DND-41 (cell line): ENCODE measurements around the gene PPIC.

Experiments used
- EZH2 ChIP-seq: IDR thresholded peaks from 3 replicates; pipeline ENCODE4 v1.6.1; 2012; ENCODE audit warnings: borderline replicate concordance, low read depth, mild to moderate bottlenecking, moderate library complexity, low read length, inconsistent platforms; ENCODE audit not compliant: severe bottlenecking
- TF ChIP-seq, protein P1 (sequence below): IDR thresholded peaks from 2 replicates; pipeline ENCODE4 v1.5.1; 2012; ENCODE audit warnings: borderline replicate concordance, low read length, moderate library complexity, mild to moderate bottlenecking; ENCODE audit not compliant: poor library complexity, severe bottlenecking; ENCODE audit errors: extremely low read depth

DNA sequence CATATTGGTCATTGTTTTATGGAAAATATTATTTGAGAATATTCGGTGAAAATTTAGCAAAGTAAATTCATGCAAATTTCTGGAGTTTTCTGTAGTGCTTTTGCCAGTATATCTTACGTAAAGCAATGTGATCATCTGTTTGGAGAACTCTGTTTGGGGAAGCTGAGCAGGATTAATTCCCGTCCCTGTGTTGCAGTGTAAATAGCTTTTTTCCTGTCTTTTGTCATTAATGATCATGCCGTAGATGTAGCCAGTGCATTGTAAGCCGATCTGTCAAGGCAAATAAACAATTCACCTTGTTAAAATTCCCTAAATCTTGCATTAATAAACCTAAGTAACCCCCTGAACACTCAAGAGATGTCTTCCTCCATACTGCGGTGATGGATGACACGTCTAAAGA lies 39.2 kb downstream of the PPIC start:
- TF ChIP-seq, protein P1, sequence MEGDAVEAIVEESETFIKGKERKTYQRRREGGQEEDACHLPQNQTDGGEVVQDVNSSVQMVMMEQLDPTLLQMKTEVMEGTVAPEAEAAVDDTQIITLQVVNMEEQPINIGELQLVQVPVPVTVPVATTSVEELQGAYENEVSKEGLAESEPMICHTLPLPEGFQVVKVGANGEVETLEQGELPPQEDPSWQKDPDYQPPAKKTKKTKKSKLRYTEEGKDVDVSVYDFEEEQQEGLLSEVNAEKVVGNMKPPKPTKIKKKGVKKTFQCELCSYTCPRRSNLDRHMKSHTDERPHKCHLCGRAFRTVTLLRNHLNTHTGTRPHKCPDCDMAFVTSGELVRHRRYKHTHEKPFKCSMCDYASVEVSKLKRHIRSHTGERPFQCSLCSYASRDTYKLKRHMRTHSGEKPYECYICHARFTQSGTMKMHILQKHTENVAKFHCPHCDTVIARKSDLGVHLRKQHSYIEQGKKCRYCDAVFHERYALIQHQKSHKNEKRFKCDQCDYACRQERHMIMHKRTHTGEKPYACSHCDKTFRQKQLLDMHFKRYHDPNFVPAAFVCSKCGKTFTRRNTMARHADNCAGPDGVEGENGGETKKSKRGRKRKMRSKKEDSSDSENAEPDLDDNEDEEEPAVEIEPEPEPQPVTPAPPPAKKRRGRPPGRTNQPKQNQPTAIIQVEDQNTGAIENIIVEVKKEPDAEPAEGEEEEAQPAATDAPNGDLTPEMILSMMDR = no peak
- no peak for TF ChIP-seq EZH2
